ENCODE results near the gene CDH4.

The CDH4 gene

DNA sequence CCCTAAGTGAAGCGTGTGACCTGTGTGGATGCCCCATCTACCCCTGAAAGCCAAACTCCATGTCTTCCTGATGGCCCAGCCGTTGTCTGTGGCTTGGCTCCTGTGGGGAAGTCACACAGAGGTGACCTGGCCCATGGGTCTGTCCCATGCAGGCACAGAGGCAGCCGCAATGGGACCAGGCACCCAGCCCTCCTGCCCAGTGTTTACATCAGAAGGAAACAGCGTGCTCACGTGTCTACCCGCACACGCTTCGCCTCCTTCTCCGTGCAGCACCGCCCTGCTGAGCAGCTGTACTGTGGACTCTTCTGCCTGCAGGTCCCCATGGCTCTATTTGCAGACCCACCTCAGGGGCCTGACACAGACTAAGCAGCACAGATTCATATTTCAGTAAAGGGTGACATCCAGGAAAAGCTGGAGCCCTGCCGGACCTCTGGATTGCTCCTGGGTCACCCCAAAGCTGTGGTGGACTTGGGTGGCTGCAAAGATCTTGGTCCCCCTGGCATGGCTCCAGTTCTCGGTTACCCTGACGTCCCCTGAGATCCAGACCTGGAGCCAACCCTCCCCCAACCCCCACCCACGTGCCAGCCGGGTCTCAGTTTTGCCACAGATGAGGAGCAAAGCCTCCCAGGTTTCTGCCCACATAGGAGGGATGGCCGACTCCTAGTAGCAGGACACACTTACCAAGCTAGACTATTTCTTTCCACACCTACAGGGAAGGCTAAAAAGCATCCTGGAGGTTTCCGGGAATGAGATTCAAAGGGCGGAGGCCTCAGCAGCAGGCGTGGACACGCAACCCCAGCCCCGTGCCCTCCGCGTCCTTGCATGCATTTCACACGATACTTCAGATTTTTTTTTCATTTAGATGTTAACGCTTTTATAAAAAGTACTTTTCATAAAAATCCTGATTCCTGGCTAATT, 120.3 kb downstream of the CDH4 start:
- no peak overlapping the region for H3K4me3 ChIP-seq
- no peak overlapping the region for H3K27ac ChIP-seq

DNA sequence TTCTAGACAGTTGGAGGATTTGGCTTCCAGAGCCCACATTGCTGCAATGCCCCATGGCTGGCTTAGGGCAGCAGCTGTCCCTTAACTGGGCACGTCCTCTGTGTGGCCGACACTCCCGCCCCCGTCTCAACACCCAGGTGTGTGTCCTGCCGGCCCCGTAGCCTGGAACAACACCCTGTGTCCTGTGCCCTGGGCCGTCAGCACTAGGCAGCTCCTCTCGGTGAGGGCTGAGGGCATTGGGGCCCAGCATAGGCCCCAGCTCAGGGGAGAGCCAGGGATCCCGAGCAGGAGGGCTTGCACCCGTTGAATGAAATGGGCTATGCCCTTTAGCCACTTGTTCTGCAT, 121.0 kb downstream of the CDH4 start:
- Histone ChIP-seq H3K27ac (no peak overlapping the region), H3K4me3 (no peak overlapping the region)

DNA sequence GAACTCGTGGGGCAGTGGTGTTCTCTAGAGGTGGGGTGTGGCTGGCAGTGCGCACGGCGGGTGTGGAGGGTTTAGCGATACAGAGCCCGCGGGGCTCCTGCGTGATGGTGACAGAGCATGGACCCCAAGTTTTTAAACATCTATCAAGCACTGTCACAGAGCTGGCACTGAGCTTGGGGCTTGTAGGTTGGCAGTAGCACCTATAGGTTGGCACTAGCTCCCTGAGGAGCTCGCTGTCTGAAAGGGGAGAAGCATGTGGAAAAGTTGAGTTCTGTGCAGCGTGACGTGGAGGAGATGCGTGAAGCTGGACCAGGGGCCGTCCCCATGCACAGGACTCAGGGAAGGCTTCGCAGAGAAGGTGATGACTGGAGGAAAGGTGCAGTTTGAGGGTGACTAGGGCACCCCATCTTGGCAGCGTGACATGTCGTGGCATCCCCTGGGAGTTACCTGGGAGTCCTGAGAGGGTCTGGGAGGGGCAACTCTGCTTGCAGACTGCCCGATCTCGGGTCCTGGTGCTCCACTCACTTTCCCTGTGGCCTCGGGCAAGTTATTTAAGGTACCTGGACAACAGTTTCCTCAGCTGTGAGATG, 122.0 kb downstream of the CDH4 start:
- no peak overlapping the region for H3K4me3 ChIP-seq
- H3K27ac ChIP-seq: no peak overlapping the region

DNA sequence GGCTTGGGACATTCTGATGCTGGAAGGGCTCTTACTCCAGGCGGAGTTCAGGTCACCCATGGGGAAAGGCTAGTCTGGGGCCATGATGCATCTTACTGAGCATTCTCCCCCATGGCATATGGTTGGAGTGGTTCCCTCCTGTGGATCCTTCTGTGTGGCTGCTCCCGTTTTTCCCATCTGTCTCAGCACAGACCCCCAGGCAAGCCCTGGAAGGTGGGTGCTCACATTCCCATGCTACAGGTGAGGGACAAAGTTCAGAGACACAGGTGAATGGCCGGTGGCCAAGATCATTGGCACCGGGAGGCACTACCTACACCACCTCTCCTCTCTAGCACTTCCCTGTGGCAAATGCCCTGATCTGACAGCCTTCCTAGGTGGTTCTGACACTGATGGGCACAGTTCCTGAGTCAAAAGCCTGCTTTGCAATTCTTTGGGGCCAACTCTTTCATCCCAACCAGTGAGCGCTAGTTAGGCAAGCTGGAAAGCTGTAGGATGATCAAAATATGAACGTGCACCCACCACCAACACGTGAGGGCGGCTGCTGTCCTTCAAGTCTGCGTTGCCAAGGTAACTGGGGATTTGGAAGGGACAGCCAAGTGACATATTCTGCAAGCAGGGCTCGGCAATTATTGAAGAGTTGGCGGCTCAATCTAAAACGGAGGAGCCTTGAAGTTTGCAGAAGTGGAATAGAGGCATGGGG, 124.6 kb downstream of the CDH4 start:
- Histone ChIP-seq H3K27ac (no peak overlapping the region), H3K4me3 (no peak overlapping the region)

DNA sequence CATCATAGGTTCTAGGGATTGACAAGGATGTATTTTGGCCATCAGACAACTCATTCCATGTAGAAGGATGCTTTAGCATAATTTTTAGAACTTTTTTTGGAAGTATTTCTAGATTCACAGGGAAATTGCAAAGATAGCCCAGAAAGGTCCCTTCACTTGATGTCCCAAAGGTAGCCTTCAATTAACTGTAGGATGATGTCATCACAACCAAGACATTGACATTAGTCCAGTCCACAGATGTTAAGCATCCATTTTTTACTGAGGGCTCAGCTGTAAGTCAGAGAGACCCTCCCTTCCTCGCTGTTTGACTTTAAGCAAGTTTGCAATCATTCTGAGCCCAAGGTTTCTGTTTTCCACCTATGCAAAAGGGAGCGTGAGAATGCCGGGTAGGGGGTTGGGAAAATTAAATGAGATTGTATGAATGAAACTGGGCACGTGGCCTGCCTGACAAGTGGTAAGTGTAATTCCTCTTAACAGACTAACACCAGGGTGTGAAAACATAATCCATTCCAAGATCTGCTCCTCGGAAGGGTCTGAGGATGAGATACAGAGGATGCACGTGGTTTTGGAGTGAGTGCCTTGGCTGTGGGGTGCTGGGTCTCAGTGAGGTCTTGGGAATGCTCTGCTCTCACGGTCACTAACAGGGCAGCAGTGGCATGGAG, 126.8 kb downstream of the CDH4 start:
- Histone ChIP-seq H3K27ac (no peak overlapping the region), H3K4me3 (no peak overlapping the region)

DNA sequence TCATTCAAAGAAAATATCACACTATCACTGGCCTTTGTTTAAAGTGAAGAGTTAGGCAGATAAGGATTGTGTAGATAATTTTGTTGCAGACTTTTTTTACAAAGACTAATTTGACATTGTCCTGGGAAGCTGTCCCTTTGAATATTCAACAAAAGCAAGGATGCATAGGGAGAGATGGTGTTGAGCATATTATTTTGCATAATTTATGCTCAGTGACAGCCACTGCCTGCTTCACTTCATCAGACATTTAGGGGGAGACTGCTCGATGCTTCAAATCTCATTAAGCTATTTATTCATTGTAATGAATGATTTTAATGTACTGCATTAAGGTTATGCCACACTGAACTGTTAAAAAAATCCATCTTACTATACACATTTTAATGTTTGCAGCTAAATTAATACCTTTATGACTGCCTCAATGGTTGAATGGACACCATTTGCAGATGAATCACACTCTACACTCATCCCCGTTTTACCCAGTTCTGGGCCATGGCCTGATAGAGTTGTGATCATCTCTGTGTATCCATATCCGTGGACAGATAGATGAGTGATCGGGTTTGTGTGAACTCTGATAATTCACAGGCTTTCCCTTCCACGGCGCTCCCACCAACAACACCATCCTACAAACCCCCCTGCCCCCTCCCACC, 128.0 kb downstream of the CDH4 start:
- H3K27ac ChIP-seq: no peak overlapping the region

DNA sequence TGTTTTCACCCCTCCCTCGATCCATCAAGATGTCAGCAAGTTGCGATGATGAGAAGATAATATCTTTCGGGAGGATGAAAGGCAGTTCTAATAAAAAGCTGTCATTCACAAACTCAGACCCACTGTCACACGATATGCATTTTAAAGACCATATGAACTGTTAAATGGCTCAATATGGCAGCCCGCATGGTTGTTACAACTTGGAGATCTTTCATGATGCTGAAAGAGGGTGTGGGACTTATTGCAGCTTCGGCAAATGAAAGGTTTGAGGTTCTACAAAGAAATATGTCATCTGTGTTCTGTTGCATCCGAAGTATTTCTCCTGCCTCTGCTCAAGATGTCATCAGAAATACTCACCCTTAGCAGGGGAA, 128.5 kb downstream of the CDH4 start:
- no peak overlapping the region for H3K4me3 ChIP-seq
- no peak overlapping the region for H3K27ac ChIP-seq

More for the DNA sequence above, 128.0 kb downstream of the CDH4 start:
- H3K4me3 ChIP-seq: no peak overlapping the region

DNA sequence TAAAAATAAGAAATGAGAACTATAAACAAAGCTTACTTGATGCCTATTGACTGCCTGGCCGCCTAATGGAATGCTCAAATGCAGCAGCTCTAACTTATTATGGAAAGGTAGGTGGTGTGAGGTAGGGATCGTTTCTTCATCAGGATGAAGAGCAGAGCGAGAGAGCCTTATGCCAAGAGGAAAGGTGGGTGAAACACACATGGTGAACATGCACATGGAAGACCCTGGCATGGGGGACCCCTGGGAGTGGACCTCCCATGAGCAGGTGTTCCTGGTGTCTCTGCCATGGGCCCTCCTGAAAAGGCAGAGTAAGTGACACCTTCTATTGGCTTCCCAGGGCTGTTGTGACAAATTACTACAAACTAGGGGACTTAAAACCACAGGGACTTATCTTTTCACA, 130.1 kb downstream of the CDH4 start:
- Histone ChIP-seq H3K4me3 (no peak overlapping the region), H3K27ac (no peak overlapping the region)

DNA sequence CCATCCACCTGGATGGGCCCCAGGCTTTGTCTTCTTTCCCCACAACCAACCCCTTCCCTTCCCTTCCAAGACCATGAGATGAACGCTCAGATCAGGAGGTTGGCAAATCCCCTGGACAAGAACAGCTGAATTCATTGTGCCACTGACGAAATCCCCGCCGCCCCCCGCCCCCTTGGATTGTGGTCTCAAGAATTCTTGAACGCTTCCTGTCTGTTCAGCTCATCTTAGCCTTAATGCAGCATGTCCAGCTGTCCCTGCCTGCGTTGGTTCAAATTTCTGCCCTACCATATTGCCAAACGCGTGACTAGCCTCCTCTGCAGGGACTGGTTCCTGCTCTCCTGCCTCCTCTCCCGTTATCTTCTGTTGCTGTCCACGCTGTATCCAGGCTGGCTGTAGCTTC, 133.2 kb downstream of the CDH4 start:
- Histone ChIP-seq H3K27ac (no peak overlapping the region), H3K4me3 (no peak overlapping the region)

DNA sequence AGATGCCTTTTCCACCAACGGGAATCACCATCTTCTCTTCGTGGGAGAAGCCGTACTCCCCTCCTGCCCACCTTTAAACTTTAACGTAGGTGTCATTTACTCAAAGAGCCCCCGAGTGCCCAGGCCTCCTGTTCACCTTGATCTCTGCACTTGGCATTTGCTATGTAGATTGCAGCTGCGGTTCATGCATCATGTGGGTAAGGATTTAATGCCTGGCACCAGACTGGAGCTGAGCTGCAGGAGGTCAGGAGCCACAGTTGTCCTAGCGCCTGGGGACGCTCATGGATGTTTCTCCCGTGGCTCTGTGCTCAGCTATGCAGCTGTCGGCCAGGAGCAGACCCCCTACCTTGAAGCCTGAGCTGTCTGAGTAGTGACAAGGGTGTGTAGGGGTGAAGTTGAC, 133.7 kb downstream of the CDH4 start:
- Histone ChIP-seq H3K27ac (no peak overlapping the region), H3K4me3 (no peak overlapping the region)

DNA sequence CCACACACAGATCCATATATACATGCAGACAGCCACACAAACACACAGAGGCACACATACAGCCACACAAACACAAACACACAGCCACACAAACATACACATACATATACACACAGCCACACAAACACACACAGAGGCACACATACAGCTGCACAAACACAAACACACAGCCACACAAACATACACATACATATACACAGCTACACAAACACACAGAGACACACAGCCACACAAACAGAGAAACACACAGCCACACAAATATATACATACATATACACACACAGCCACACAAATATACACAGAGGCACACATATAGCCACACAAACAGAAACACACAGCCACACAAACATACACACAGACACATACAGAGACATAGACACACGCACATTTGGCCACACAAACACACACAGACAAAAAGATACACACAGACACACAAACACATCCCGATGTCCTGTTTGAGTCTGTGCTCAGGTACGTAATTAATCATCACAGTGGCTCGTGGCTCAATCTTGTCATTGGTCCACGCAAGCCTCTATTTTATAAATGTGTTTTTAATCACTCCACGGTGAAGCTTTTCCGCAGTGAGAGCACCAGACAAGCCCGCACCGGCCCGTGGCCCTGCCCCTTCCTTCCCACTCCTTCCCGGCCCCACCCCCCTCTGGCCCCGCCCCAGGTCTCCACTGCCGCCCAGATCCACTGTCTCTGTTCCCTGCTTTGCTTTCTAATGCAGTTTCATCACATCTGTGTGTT, 135.3 kb downstream of the CDH4 start:
- Histone ChIP-seq H3K27ac (no peak overlapping the region), H3K4me3 (no peak overlapping the region)

DNA sequence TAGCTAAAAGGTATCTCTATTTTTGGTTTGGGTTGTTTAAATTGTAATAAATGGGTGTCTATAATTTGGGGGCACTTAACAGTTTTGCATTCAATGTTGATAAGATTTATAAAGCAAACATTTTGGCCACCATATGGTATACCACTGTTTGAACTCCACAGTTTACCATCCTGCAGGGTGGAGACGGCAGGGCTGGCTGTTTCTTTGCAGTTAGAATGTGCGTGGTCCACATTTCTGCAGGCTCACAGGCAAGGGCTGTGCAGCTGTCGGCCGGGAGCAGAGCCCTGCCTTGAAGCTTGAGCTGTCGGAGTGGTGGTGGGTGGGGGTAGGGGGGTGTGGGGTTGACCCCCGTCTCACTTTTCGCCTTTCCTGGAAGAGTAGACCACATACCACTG, 135.9 kb downstream of the CDH4 start:
- Histone ChIP-seq H3K4me3 (no peak overlapping the region), H3K27ac (no peak overlapping the region)

DNA sequence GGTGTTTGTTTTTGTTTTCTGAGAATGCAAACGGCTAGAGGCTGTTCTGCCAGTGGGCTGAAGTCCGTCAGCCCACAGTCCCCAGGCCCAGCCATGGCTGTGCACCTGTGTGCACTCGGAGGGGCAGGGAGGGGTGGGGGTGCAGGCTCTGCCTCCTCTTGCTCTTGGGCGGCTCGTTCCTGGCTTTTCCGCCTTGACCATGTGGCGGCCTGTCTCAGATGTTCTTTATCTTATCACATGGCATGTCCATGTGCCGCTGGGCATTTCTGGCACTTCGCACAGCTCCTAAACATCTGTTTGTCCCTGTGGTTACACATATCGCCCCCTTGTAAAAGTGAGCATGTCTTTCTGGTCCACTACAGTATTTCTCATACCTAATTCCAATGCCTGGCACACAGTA, 137.0 kb downstream of the CDH4 start:
- Histone ChIP-seq H3K4me3 (no peak overlapping the region), H3K27ac (no peak overlapping the region)

DNA sequence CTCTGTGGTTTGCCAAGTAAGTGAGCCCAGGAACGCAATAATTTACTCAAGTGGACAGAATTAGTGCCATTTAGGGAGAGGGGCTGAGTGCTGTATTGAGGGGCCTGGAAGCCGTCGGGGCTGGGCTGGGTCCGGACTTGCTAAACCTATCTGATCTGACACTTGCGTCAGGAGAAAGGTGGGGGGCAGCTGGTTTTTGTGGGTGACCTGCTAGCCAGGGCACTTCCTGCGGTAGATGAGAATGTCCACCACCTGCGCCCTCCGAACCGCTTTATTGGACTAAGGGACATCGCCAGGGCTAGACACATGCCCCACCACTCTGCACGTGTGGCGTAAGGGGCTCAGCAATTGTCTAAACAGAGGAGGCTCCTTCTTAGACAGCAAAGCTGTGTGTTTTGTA, 139.1 kb downstream of the CDH4 start:
- no peak overlapping the region for H3K27ac ChIP-seq

DNA sequence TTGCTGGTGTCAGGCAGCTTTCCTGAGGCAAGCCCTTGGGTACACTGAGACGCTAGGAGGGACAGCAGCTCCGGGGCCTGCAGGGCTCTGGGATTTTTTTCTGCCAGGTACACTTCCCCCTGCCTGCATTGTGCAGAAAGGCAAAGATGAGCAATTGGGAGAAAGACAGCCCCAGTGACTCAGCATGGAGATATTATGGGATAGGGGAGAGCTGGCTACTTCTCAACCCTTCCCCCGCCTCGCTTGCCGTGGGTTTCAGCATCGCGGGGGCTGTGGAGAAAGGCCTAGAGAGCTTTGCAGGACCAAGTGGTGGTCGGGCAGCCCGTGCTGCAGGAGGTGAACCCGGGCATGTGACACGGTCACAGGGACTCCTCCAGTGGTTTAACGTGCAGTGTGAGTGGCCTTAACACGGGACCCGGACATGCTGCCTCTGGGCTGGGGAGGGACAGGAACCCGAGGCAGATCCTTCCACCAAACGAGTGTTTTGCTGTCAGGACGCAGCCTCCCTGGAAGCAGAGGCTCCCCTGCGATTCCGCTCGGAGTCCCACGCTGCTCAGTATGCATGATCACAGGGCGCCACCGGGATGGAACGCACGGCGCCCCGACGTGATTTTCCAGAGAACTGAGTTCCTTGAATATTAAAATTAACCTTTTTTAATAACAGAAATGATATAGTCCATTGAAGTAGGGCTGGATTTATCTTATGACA, 139.9 kb downstream of the CDH4 start:
- Histone ChIP-seq H3K4me3 (no peak overlapping the region), H3K27ac (no peak overlapping the region)

More for the DNA sequence above, 139.1 kb downstream of the CDH4 start:
- H3K4me3 ChIP-seq: no peak overlapping the region

DNA sequence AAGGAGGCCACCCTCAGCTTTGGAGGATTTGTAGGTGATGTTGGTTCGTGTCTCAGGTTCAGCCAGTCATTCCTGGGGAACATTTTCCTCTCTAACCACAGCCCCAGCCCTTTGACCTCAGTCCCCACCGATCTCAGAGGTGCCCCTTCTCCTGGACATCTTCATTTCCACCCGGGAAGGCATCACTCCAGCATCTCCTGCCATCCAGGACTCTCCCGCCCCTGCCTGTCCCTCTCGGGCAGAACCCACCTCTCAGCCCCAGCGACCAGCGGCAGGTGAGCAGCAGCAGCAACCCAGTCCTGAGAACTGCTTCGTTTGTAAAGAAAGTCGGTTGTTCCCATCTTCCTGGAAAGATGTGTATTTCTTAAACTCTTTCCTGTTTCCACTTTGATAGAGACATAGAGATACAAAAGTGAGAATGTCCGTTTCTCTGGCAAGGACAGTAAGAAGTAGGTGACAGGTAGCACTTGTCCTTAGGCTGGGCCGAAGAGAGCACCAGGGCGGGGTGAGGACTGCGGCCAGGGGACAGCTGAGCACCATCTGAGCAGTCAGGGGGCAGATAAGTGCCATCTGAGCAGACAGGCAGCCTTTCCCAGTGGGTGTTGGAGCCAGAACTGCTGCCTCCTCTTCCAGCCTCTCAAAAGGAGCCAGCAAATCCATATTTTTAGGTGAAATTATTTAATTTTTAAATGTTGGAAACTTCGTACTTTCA, 142.2 kb downstream of the CDH4 start:
- Histone ChIP-seq H3K27ac (no peak overlapping the region), H3K4me3 (no peak overlapping the region)

DNA sequence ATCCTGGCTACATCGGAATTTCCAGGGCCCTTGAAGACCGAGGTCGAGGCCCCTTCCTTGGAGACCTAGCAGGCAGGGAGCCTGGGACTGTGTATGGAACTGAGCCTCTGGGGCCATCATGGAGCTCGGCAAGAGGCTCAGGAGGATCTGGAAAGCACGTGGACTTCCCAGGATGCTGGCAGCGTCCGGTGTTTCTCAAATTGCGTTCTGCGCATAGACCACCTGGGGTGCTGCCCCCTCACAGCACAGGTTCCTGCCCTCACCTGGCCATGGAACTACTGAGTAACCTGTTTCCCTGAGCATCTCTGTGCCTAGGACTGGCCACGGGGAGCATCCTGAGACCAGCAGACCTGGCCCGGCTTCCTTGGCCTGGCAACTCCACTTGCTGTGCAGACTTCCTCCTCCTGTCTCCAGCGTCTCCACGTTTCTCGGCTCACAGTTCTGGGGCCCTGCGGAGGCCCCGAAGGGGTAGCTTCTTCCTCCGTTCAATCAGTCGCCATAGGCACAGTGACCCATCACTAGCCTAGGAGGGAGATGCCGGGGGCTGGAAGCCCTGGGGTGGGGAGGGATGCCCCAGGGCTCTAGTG, 144.3 kb downstream of the CDH4 start:
- H3K27ac ChIP-seq: no peak overlapping the region
- no peak overlapping the region for H3K4me3 ChIP-seq

DNA sequence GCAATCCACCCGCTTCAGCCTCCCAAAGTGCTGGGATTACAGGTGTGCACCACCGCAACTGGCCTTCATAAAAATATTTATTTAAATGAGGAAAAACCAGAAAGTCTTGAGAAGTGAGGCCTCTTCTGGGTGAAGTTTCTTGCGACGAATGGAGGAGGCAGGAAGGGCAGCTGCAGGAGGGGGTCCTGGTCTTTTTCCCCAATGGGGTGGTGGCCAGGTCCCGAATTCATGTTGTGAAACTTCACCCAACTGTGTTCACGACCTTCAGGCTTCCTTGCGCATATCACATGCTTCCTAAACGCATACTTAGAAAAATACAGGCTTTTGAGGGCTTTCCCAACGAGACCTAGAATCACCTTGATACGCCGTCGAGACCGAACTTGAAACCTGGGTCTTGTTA, 145.1 kb downstream of the CDH4 start:
- Histone ChIP-seq H3K27ac (no peak overlapping the region), H3K4me3 (no peak overlapping the region)
